ENCODE results near the gene TNFAIP8L2. TPM values are rescaled to one million over a fixed set of nuclear protein-coding genes. Genes with fewer than 3 reads are reported as not detected.

Gene TNFAIP8L2
- polyA plus RNA-seq, 2 of the 4 experiments (the other 2 are of a cell fraction), result not detected

DNA sequence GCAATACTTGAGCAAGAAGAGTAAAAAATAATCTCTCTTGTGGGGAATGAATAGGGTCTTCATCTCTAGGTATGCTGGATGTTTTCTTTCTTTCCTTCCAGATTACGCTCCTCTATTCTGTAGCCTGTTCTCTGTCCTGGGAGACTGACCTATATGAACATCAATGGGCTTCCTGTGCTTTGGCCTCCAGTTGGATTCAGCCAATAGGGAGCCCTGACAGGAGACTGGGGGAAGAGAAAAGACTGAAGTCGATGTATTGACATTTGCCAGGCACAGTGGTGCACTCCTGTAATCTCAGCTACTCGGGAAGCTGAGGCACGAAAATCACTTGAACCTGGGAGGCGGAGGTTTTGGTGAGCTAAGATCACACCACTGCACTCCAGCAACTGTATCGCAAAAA lies 27.6 kb upstream of the TNFAIP8L2 start:
- H3K4me1 ChIP-seq, result no peaks in the 10 kb centered on the region
- ChIA-PET CTCF (interaction anchor here (0.6 to 2.2 kb wide), 4 partner anchors 18 to 316 kb away, joined by 3 to 7 read pairs (median 4); partner anchors contain the start of gene VPS72), POLR2A (no interaction called here)
- TF ChIP-seq EP300 (IDR thresholded peaks at IDR 0.05) (no peak), HOXA7 (CRISPR knock-in tag; IDR thresholded peaks at IDR 0.05) (no peak), SREBF2 (IDR thresholded peaks at IDR 0.05) (no peak), HEYL (CRISPR knock-in tag; IDR thresholded peaks at IDR 0.05) (no peak), EHF (CRISPR knock-in tag; IDR thresholded peaks at IDR 0.05) (no peak), HDAC2 (IDR thresholded peaks at IDR 0.05) (no peak), MAZ (IDR thresholded peaks at IDR 0.05; ENCODE audit: borderline replicate concordance, low read depth, low read length) (no peak)
- TF ChIP-seq, protein P1, sequence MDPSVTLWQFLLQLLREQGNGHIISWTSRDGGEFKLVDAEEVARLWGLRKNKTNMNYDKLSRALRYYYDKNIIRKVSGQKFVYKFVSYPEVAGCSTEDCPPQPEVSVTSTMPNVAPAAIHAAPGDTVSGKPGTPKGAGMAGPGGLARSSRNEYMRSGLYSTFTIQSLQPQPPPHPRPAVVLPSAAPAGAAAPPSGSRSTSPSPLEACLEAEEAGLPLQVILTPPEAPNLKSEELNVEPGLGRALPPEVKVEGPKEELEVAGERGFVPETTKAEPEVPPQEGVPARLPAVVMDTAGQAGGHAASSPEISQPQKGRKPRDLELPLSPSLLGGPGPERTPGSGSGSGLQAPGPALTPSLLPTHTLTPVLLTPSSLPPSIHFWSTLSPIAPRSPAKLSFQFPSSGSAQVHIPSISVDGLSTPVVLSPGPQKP (IDR thresholded peaks at IDR 0.05; ENCODE audit: low read depth, low read length), result no peak
- no peak overlapping the region for H3K27ac ChIP-seq
- no peaks in the 10 kb centered on the region for H3K9me3 ChIP-seq
- no peak overlapping the region for H3K4me2 ChIP-seq
- no peak for ATAC-seq
- no peak for DNase-seq (ENCODE audit: low read depth in 1 of 2, low spot score in 1 of 2)
- no peak overlapping the region for H3K4me3 ChIP-seq
- FAIRE-seq, result no peak
- WGBS (ENCODE audit: missing lambda C conversion rate), result 80% methylated on average over 6 of the region's 6 CpGs

DNA sequence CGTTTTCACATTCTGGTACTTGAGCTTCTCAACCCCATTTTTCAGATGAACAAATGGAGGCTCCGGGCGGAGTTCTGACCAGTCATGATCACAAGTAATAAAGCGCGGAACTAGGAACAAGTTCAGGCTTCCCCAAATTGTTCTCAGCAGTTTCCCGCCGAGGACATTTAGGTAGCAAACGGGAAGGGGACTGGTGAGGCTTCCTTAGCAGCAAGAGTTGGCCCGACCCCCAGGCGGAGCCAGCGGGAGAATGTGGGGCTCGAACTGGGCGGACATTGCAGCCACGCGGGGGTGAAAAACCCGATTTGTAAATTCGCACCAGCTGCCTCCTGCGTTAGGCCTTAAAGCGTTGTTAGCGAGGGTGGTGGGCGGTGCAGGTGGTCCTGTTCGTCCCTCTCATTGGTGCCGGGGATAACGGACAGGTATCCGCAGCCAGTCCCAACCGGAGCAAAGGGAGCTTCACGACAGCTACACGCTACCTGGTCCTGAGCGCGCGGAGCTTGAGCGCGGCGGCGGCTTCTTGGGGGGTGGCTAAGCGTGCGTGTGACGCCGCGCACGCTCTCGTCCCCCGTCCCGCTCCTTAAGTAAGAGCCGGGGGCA lies 25.4 kb upstream of the TNFAIP8L2 start:
- no peaks in the 10 kb centered on the region for H3K9me3 ChIP-seq
- ATAC-seq, result no peak
- no peak for DNase-seq (ENCODE audit: low read depth in 1 of 2, low spot score in 1 of 2)
- H3K27ac ChIP-seq, result no peak overlapping the region
- no peak overlapping the region for H3K4me2 ChIP-seq
- no peak overlapping the region for H3K4me3 ChIP-seq
- no peak for TF ChIP-seq MAFK (IDR thresholded peaks at IDR 0.05; ENCODE audit: partially characterized antibody)
- TF ChIP-seq HEYL (CRISPR knock-in tag; IDR thresholded peaks at IDR 0.05), result no peak
- no peak for TF ChIP-seq FOSB (CRISPR knock-in tag; IDR thresholded peaks at IDR 0.05)
- TF ChIP-seq, protein P2, sequence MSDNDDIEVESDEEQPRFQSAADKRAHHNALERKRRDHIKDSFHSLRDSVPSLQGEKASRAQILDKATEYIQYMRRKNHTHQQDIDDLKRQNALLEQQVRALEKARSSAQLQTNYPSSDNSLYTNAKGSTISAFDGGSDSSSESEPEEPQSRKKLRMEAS (IDR thresholded peaks at IDR 0.05), result no peak
- TF ChIP-seq, protein P3, sequence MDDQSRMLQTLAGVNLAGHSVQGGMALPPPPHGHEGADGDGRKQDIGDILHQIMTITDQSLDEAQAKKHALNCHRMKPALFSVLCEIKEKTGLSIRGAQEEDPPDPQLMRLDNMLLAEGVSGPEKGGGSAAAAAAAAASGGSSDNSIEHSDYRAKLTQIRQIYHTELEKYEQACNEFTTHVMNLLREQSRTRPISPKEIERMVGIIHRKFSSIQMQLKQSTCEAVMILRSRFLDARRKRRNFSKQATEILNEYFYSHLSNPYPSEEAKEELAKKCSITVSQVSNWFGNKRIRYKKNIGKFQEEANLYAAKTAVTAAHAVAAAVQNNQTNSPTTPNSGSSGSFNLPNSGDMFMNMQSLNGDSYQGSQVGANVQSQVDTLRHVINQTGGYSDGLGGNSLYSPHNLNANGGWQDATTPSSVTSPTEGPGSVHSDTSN (IDR thresholded peaks at IDR 0.05), result no peak
- TF ChIP-seq POLR2A (IDR thresholded peaks at IDR 0.05; ENCODE audit: low read length), result no peak
- no peak for TF ChIP-seq EP300 (IDR thresholded peaks at IDR 0.05)
- no peak for TF ChIP-seq PHF8 (IDR thresholded peaks at IDR 0.05; ENCODE audit: borderline replicate concordance, low read depth)
- TF ChIP-seq TFCP2L1 (CRISPR knock-in tag; IDR thresholded peaks at IDR 0.05), result no peak
- TF ChIP-seq NPAS2 (CRISPR knock-in tag; IDR thresholded peaks at IDR 0.05; ENCODE audit: borderline replicate concordance), result no peak
- TF ChIP-seq TP53 (CRISPR knock-in tag; IDR thresholded peaks at IDR 0.05), result no peak
- TF ChIP-seq, protein P4, sequence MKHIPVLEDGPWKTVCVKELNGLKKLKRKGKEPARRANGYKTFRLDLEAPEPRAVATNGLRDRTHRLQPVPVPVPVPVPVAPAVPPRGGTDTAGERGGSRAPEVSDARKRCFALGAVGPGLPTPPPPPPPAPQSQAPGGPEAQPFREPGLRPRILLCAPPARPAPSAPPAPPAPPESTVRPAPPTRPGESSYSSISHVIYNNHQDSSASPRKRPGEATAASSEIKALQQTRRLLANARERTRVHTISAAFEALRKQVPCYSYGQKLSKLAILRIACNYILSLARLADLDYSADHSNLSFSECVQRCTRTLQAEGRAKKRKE (CRISPR knock-in tag; IDR thresholded peaks at IDR 0.05; ENCODE audit: low read depth), result no peak
- TF ChIP-seq, protein P5, sequence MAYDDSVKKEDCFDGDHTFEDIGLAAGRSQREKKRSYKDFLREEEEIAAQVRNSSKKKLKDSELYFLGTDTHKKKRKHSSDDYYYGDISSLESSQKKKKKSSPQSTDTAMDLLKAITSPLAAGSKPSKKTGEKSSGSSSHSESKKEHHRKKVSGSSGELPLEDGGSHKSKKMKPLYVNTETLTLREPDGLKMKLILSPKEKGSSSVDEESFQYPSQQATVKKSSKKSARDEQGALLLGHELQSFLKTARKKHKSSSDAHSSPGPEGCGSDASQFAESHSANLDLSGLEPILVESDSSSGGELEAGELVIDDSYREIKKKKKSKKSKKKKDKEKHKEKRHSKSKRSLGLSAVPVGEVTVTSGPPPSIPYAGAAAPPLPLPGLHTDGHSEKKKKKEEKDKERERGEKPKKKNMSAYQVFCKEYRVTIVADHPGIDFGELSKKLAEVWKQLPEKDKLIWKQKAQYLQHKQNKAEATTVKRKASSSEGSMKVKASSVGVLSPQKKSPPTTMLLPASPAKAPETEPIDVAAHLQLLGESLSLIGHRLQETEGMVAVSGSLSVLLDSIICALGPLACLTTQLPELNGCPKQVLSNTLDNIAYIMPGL (CRISPR knock-in tag; IDR thresholded peaks at IDR 0.05; ENCODE audit: borderline replicate concordance), result no peak
- TF ChIP-seq CBX8 (IDR thresholded peaks at IDR 0.05), result no peak
- ChIA-PET CTCF (interaction anchor here (1.0 to 1.7 kb wide), 5 partner anchors 22 to 60 kb away, joined by 3 to 5 read pairs (median 4); partner anchors contain the start of genes GABPB2 and TNFAIP8L2), POLR2A (no interaction called here)
- no peak for FAIRE-seq
- 90% methylated on average over 45 of the region's 45 CpGs for WGBS (ENCODE audit: missing lambda C conversion rate)
- H3K4me1 ChIP-seq, result no peaks in the 10 kb centered on the region

Measured in A549 (cell line).